ENCODE results near the gene PRPF40B.

Gene PRPF40B

DNA sequence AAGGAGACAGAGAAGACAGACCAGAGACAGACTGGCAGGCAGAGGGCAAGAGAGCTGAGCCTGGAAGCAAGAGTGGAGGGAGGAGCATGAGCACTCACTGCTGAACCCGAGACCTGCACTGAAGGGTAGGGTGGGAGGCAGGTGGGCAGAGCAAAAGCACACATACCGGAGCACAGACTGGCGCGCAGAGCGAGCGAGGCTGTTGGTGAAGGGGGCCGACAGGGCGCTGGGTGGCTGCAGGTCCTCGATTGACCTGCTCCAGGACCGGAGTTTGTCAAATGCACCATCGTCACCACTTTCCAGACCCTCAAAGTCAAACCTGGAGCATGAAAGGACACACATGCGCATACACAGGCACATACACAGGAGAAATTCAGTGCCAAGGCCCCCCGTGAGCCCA is 34.9 kb downstream of the PRPF40B start:
- Histone ChIP-seq H3K4me2 (ENCODE audit: low read depth, low read length) (no peak overlapping the region), H4K20me1 (ENCODE audit: insufficient read depth, low read length) (no peaks in the 10 kb centered on the region), H3K9ac (ENCODE audit: low read length) (no peak overlapping the region), H2AFZ (ENCODE audit: low read length) (no peak overlapping the region), H3K4me3 (ENCODE audit: low read length) (no peak overlapping the region), H3K36me3 (replicated peaks; ENCODE audit: insufficient read depth, low read length) (no peaks in the 10 kb centered on the region), H3K27ac (ENCODE audit: low read length) (no peak overlapping the region), H3K27me3 (replicated peaks; ENCODE audit: insufficient read depth, low read length) (no peaks in the 10 kb centered on the region), H3K4me1 (ENCODE audit: low read length) (peaks cover 28% of the 10 kb centered on the region), H3K9me3 (replicated peaks; ENCODE audit: insufficient read depth, low read length) (no peaks in the 10 kb centered on the region), H3F3A (ENCODE audit: insufficient read depth, low read length) (peaks cover 12% of the 10 kb centered on the region; the same call in 1 of the 2 replicates), H3K9me2 (replicated peaks; ENCODE audit: insufficient read depth, low read length) (no peaks in the 10 kb centered on the region), H3K79me2 (ENCODE audit: low read length) (no peaks in the 10 kb centered on the region)
- no peak for DNase-seq
- TF ChIP-seq, protein P1, sequence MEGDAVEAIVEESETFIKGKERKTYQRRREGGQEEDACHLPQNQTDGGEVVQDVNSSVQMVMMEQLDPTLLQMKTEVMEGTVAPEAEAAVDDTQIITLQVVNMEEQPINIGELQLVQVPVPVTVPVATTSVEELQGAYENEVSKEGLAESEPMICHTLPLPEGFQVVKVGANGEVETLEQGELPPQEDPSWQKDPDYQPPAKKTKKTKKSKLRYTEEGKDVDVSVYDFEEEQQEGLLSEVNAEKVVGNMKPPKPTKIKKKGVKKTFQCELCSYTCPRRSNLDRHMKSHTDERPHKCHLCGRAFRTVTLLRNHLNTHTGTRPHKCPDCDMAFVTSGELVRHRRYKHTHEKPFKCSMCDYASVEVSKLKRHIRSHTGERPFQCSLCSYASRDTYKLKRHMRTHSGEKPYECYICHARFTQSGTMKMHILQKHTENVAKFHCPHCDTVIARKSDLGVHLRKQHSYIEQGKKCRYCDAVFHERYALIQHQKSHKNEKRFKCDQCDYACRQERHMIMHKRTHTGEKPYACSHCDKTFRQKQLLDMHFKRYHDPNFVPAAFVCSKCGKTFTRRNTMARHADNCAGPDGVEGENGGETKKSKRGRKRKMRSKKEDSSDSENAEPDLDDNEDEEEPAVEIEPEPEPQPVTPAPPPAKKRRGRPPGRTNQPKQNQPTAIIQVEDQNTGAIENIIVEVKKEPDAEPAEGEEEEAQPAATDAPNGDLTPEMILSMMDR (IDR thresholded peaks at IDR 0.05; ENCODE audit: low read length), result no peak
- TF ChIP-seq EZH2phosphoT487 (IDR thresholded peaks at IDR 0.05; ENCODE audit: low read length), result no peak
- no peak for TF ChIP-seq EZH2 (optimal IDR thresholded peaks at IDR 0.05; ENCODE audit: low read depth, low read length)

GRCh38 chr12:49659753-49660152 is 36.4 kb downstream of the PRPF40B start:
- Histone ChIP-seq H3K4me2 (ENCODE audit: low read depth, low read length) (no peak overlapping the region), H2AFZ (ENCODE audit: low read length) (no peak overlapping the region), H3F3A (ENCODE audit: insufficient read depth, low read length) (peaks cover 26% of the 10 kb centered on the region), H3K4me3 (ENCODE audit: low read length) (no peak overlapping the region), H4K20me1 (ENCODE audit: insufficient read depth, low read length) (no peaks in the 10 kb centered on the region), H3K9ac (ENCODE audit: low read length) (no peak overlapping the region), H3K79me2 (ENCODE audit: low read length) (no peaks in the 10 kb centered on the region), H3K9me3 (replicated peaks; ENCODE audit: insufficient read depth, low read length) (no peaks in the 10 kb centered on the region), H3K36me3 (replicated peaks; ENCODE audit: insufficient read depth, low read length) (no peaks in the 10 kb centered on the region), H3K4me1 (ENCODE audit: low read length) (peaks cover 43% of the 10 kb centered on the region), H3K9me2 (replicated peaks; ENCODE audit: insufficient read depth, low read length) (no peaks in the 10 kb centered on the region), H3K27ac (ENCODE audit: low read length) (no peak overlapping the region), H3K27me3 (replicated peaks; ENCODE audit: insufficient read depth, low read length) (no peaks in the 10 kb centered on the region)
- no peak for DNase-seq
- no peak for TF ChIP-seq EZH2 (optimal IDR thresholded peaks at IDR 0.05; ENCODE audit: low read depth, low read length)
- TF ChIP-seq EZH2phosphoT487 (IDR thresholded peaks at IDR 0.05; ENCODE audit: low read length), result no peak
- TF ChIP-seq, protein P1 (IDR thresholded peaks at IDR 0.05; ENCODE audit: low read length), result no peak

DNA sequence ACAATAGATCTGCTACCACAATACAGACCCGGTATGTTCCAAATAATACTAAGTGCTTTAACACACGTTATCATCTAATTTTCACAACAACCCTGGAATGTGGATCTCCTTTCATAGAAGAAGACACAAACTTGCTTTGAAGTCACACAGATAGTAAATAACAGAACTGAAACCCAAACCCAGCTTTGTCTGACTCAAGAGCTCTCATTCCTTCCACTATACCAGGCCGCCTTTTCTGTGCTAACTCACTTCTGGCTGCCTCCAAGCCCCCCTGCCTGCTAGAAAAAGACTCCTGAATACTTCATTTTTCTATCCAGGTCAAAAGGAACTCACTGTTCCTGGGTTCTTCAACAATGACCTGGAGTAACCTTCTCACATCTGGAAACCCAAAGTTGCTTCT is 37.8 kb downstream of the PRPF40B start:
- H3K4me3 ChIP-seq (ENCODE audit: low read length), result no peak overlapping the region
- peak; percentile 55 for DNase-seq
- no peak overlapping the region for H2AFZ ChIP-seq (ENCODE audit: low read length)
- H3K79me2 ChIP-seq (ENCODE audit: low read length), result no peaks in the 10 kb centered on the region
- no peaks in the 10 kb centered on the region for H3K9me2 ChIP-seq (replicated peaks; ENCODE audit: insufficient read depth, low read length)
- H3K4me2 ChIP-seq (ENCODE audit: low read depth, low read length), result peak overlapping the region; percentile 56
- no peaks in the 10 kb centered on the region for H3K27me3 ChIP-seq (replicated peaks; ENCODE audit: insufficient read depth, low read length)
- no peak overlapping the region for H3K9ac ChIP-seq (ENCODE audit: low read length)
- TF ChIP-seq, protein P1 (IDR thresholded peaks at IDR 0.05; ENCODE audit: low read length), result no peak
- no peak for TF ChIP-seq EZH2 (optimal IDR thresholded peaks at IDR 0.05; ENCODE audit: low read depth, low read length)
- TF ChIP-seq EZH2phosphoT487 (IDR thresholded peaks at IDR 0.05; ENCODE audit: low read length), result no peak
- no peaks in the 10 kb centered on the region for H4K20me1 ChIP-seq (ENCODE audit: insufficient read depth, low read length)
- no peaks in the 10 kb centered on the region for H3K36me3 ChIP-seq (replicated peaks; ENCODE audit: insufficient read depth, low read length)
- peaks cover 55% of the 10 kb centered on the region for H3K4me1 ChIP-seq (ENCODE audit: low read length)
- H3F3A ChIP-seq (ENCODE audit: insufficient read depth, low read length), result peaks cover 32% of the 10 kb centered on the region
- H3K27ac ChIP-seq (ENCODE audit: low read length), result peak overlapping the region; percentile 56; the same call in 1 of the 2 replicates
- H3K9me3 ChIP-seq (replicated peaks; ENCODE audit: insufficient read depth, low read length), result no peaks in the 10 kb centered on the region

Data from MM.1S (cell line).